Panc1 (cell line): Measurements from ENCODE around the gene POU2AF1. TPM values are rescaled to one million over a fixed set of nuclear protein-coding genes. Genes with fewer than 3 reads are reported as not detected.

ENCODE experiments used
- ATAC-seq: fragments of 200-7000 bp; cut with Tn5 transposase; 2 replicates; pipeline ENCODE4 v1.9.1; 2020; ENCODE audit warnings: mild to moderate bottlenecking, moderate library complexity
- BruUV-seq: library from RNA; stranded (reverse); fragments of 400-500 nt; replicated peaks from 2 replicates; lab custom pipeline; 2021; lab: Mats Ljungman, UMichigan
- CTCF ChIA-PET: fragments of 300-600 bp; sonication (Branson Sonifier 250); formaldehyde crosslinking; loops from one replicate; lab custom pipeline; 2022; ENCODE audit warnings: antibody characterized with exemption; lab: Charles Lee
- POLR2A ChIA-PET: fragments of 300-600 bp; sonication (Branson Sonifier 250); formaldehyde crosslinking; loops from one replicate; lab custom pipeline; 2022; ENCODE audit warnings: antibody characterized with exemption; lab: Charles Lee
- DNase-seq: peaks from one replicate; pipeline ENCODE4 v3.0.0-alpha.2; 2010; ENCODE audit warnings: low read depth, low spot score
- H3K27ac ChIP-seq: 2 replicates; pipeline ENCODE4 v1.5.1; 2011; ENCODE audit warnings: mild to moderate bottlenecking, low read length, inconsistent platforms
- H3K27me3 ChIP-seq: fragments of 200-500 bp; sonication (Bioruptor generic); 2 replicates; pipeline ENCODE4 v1.6.0; 2014; ENCODE audit warnings: low read length, inconsistent platforms; ENCODE audit not compliant: control insufficient read depth, insufficient read depth
- H3K36me3 ChIP-seq: fragments of 200-500 bp; sonication (Bioruptor generic); 2 replicates; pipeline ENCODE4 v1.5.1; 2014; ENCODE audit warnings: inconsistent platforms, mild to moderate bottlenecking, low read length, moderate library complexity; ENCODE audit not compliant: control insufficient read depth, insufficient read depth
- H3K4me1 ChIP-seq: 2 replicates; pipeline ENCODE4 v1.5.1; 2011; ENCODE audit warnings: inconsistent platforms, mild to moderate bottlenecking, low read length, moderate library complexity; ENCODE audit not compliant: control insufficient read depth, insufficient read depth
- H3K4me3 ChIP-seq, 2 experiments: 2 replicates each; pipeline ENCODE4 v1.5.1; 2011 to 2012; ENCODE audit warnings: low read depth in 2 of 2, low read length in 2 of 2, mild to moderate bottlenecking in 2 of 2, inconsistent platforms in 1 of 2, moderate library complexity in 1 of 2
- H3K9me3 ChIP-seq: fragments of 200-500 bp; sonication (Bioruptor generic); 2 replicates; pipeline ENCODE4 v1.5.1; 2014; ENCODE audit warnings: low read depth, mild to moderate bottlenecking, inconsistent platforms, low read length, moderate library complexity; ENCODE audit not compliant: control insufficient read depth, insufficient read depth
- POLR2AphosphoS5 ChIP-seq: IDR thresholded peaks from 2 replicates; pipeline ENCODE4 v1.6.1; 2012; ENCODE audit warnings: mild to moderate bottlenecking, low read depth, low read length, moderate library complexity
- SIN3A ChIP-seq: IDR thresholded peaks from 2 replicates; pipeline ENCODE4 v1.6.1; 2012; ENCODE audit warnings: low read depth, mild to moderate bottlenecking, low read length, moderate library complexity, borderline replicate concordance; ENCODE audit not compliant: insufficient read depth
- TCF7L2 ChIP-seq: IDR thresholded peaks from 2 replicates; pipeline ENCODE4 v1.6.1; 2011; ENCODE audit warnings: mild to moderate bottlenecking, low read depth, low read length, inconsistent platforms
- in situ Hi-C: cut with HindIII; loops from 2 replicates; pipeline ENCODE4 v1.10.0; 2016; ENCODE audit warnings: low sequenced_read_pairs, low pct_unique_long_range_greater_than_20kb
- intact Hi-C: fragments of 100-400 bp; cut with micrococcal nuclease; formaldehyde crosslinking; loops from one replicate; pipeline ENCODE4 v1.10.0; 2022; ENCODE audit not compliant: unreplicated experiment
- total RNA-seq: library from RNA; stranded (reverse); gene quantifications from one replicate; pipeline ENCODE4 v1.2.1, GENCODE V29; 2021; ENCODE audit not compliant: unreplicated experiment
- TF ChIP-seq, protein P1 (sequence below): fragments of 450-650 bp; IDR thresholded peaks from 2 replicates; pipeline ENCODE4 v1.5.1; 2017; ENCODE audit warnings: mild to moderate bottlenecking
- TF ChIP-seq, protein P2 (sequence below), 2 experiments: IDR thresholded peaks; 2 replicates each; pipeline ENCODE4 v1.6.1; 2011 to 2012; ENCODE audit warnings: low read depth in 2 of 2, control low read depth in 1 of 2, low read length in 1 of 2, mild to moderate bottlenecking in 1 of 2, moderate library complexity in 1 of 2; ENCODE audit not compliant: insufficient read depth in 1 of 2

POU2AF1 gene
- total RNA-seq, 1 experiment from 2014 or later, result 0.18 TPM

DNA sequence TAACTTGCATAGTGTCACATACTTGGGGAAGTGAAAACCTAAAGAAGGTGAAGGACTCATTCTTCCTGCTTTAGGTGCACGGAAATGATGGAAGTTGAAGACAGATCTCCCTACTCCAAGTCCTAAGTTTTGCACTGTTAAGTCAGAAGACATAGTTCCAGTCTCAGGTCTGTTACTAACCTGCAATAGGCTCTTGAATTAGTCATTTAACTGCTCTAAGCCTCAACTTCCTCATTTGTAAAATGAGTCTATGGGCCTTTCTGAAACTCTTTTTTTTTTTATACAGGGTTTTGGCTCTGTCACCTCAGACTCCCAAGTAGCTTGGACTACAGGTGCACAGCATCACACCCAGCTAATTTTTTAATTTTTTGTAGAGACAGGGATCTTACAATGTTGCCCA lies 30.8 kb upstream of the POU2AF1 start:
- DNase-seq, result no peak
- Histone ChIP-seq H3K4me1 (no peaks in the 10 kb centered on the region), H3K4me3 (no peak overlapping the region), H3K27me3 (peaks cover 9% of the 10 kb centered on the region), H3K9me3 (no peaks in the 10 kb centered on the region), H3K36me3 (no peaks in the 10 kb centered on the region), H3K27ac (no peak overlapping the region)
- in situ Hi-C loops (no loop called here), intact Hi-C loops (no loop called here)
- no TSS peak for BruUV-seq
- ChIA-PET CTCF (no interaction called here), POLR2A (no interaction called here)
- TF ChIP-seq TCF7L2 (no peak), POLR2AphosphoS5 (no peak)
- TF ChIP-seq, protein P1, sequence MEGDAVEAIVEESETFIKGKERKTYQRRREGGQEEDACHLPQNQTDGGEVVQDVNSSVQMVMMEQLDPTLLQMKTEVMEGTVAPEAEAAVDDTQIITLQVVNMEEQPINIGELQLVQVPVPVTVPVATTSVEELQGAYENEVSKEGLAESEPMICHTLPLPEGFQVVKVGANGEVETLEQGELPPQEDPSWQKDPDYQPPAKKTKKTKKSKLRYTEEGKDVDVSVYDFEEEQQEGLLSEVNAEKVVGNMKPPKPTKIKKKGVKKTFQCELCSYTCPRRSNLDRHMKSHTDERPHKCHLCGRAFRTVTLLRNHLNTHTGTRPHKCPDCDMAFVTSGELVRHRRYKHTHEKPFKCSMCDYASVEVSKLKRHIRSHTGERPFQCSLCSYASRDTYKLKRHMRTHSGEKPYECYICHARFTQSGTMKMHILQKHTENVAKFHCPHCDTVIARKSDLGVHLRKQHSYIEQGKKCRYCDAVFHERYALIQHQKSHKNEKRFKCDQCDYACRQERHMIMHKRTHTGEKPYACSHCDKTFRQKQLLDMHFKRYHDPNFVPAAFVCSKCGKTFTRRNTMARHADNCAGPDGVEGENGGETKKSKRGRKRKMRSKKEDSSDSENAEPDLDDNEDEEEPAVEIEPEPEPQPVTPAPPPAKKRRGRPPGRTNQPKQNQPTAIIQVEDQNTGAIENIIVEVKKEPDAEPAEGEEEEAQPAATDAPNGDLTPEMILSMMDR, result no peak
- TF ChIP-seq, protein P2, sequence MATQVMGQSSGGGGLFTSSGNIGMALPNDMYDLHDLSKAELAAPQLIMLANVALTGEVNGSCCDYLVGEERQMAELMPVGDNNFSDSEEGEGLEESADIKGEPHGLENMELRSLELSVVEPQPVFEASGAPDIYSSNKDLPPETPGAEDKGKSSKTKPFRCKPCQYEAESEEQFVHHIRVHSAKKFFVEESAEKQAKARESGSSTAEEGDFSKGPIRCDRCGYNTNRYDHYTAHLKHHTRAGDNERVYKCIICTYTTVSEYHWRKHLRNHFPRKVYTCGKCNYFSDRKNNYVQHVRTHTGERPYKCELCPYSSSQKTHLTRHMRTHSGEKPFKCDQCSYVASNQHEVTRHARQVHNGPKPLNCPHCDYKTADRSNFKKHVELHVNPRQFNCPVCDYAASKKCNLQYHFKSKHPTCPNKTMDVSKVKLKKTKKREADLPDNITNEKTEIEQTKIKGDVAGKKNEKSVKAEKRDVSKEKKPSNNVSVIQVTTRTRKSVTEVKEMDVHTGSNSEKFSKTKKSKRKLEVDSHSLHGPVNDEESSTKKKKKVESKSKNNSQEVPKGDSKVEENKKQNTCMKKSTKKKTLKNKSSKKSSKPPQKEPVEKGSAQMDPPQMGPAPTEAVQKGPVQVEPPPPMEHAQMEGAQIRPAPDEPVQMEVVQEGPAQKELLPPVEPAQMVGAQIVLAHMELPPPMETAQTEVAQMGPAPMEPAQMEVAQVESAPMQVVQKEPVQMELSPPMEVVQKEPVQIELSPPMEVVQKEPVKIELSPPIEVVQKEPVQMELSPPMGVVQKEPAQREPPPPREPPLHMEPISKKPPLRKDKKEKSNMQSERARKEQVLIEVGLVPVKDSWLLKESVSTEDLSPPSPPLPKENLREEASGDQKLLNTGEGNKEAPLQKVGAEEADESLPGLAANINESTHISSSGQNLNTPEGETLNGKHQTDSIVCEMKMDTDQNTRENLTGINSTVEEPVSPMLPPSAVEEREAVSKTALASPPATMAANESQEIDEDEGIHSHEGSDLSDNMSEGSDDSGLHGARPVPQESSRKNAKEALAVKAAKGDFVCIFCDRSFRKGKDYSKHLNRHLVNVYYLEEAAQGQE (IDR thresholded peaks at IDR 0.05; ENCODE audit: insufficient read depth in 1 of 2, low read depth in 2 of 2, low read length in 1 of 2), result no peak
- ATAC-seq, result no peak

DNA sequence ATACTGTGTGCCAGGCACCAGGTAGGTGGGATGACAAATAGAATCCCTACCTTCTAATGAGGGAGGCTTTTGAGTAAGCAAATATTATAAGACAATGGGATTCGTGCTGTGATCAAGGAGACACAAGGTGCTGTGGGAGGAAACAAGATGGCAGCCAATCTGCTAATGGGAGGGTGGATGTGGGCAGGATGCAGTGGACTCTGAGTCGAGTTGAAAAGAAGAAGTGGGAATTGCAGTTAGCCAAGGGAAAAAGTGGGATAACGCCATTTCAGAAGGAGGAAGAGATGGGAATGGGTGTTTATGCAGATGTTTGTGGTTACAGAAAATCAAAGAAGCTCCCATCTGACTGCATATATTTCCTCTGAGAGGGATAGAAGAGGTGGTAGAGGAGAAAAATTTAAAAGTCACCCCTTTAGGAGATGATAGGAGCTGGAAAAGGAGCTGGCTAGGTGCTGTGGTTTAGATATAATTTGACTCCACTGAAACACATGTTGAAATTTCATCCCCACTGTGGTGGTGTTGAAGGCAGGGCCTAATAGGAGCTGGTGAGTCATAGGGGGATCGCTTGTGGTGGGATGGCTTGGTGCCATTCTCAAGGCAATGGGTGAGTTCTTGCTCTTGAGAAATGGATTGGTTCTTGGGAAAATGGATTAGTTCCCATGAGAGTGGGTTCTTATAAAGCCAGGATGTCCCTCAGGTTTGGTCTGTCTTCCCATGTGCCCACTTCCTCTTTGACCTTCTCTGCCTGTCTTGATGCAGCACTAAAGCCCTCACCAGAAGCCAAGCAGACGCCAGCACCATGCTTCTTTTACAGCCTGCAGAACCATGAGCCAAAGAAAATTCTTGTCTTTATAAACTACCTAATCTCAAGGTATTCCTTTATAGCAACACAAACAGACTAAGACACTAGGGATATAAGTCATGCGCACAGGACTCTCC lies 30.0 kb upstream of the POU2AF1 start:
- H3K4me3 ChIP-seq, result no peak overlapping the region
- H3K27me3 ChIP-seq, result peaks cover 9% of the 10 kb centered on the region
- DNase-seq (no peak), ATAC-seq (no peak)
- CTCF ChIA-PET, result no interaction called here
- no peaks in the 10 kb centered on the region for H3K9me3 ChIP-seq
- H3K27ac ChIP-seq, result no peak overlapping the region
- POLR2A ChIA-PET, result no interaction called here
- TF ChIP-seq, protein P2 (IDR thresholded peaks at IDR 0.05; ENCODE audit: insufficient read depth in 1 of 2, low read depth in 2 of 2, low read length in 1 of 2), result no peak
- TF ChIP-seq SIN3A (no peak), TCF7L2 (no peak), POLR2AphosphoS5 (no peak)
- TF ChIP-seq, protein P1, result no peak
- intact Hi-C loops, result no loop called here
- in situ Hi-C loops, result no loop called here
- no peaks in the 10 kb centered on the region for H3K36me3 ChIP-seq
- H3K4me1 ChIP-seq, result no peaks in the 10 kb centered on the region
- BruUV-seq, result no TSS peak
